ENCODE data around the gene HDAC4.

The HDAC4 gene

GRCh38 chr2:239429473-239430350 lies 28.9 kb upstream of the HDAC4 start:
- DNase-seq (ENCODE audit: low read depth) = no peak

- DNase-seq (ENCODE audit: low read depth) = no peak
Observed at GRCh38 chr2:239425631-239426030, 24.8 kb upstream of the HDAC4 start.

GRCh38 chr2:239424337-239425045 lies 23.7 kb upstream of the HDAC4 start:
- DNase-seq (ENCODE audit: low read depth) = no peak

- DNase-seq (ENCODE audit: low read depth) = no peak
Observed at GRCh38 chr2:239423551-239423950, 22.7 kb upstream of the HDAC4 start.

GRCh38 chr2:239421851-239422250 lies 21.0 kb upstream of the HDAC4 start:
- DNase-seq (ENCODE audit: low read depth) = no peak

- no peak for DNase-seq (ENCODE audit: low read depth)
Observed at GRCh38 chr2:239420082-239420481, 19.3 kb upstream of the HDAC4 start.

GRCh38 chr2:239418918-239419317 lies 18.1 kb upstream of the HDAC4 start:
- DNase-seq (ENCODE audit: low read depth) = no peak

GRCh38 chr2:239412905-239413603 lies 12.2 kb upstream of the HDAC4 start:
- no peak for DNase-seq (ENCODE audit: low read depth)

- DNase-seq (ENCODE audit: low read depth) = no peak
Observed at GRCh38 chr2:239411549-239412319, 10.9 kb upstream of the HDAC4 start.

- no peak for DNase-seq (ENCODE audit: low read depth)
Observed at GRCh38 chr2:239411117-239411516, 10.3 kb upstream of the HDAC4 start.

- no peak for DNase-seq (ENCODE audit: low read depth)
Observed at GRCh38 chr2:239409976-239410375, 9.2 kb upstream of the HDAC4 start.

GRCh38 chr2:239407112-239407511 lies 6.3 kb upstream of the HDAC4 start:
- no peak for DNase-seq (ENCODE audit: low read depth)

- DNase-seq (ENCODE audit: low read depth) = no peak
Observed at GRCh38 chr2:239406316-239406995, 5.6 kb upstream of the HDAC4 start.

GRCh38 chr2:239405071-239405470 lies 4.3 kb upstream of the HDAC4 start:
- DNase-seq (ENCODE audit: low read depth) = no peak

- DNase-seq (ENCODE audit: low read depth) = no peak
Observed at GRCh38 chr2:239402666-239403065, 1.8 kb upstream of the HDAC4 start.

- DNase-seq (ENCODE audit: low read depth) = no peak
Observed at GRCh38 chr2:239401881-239402233, 1.0 kb upstream of the HDAC4 start.

GRCh38 chr2:239401067-239401880 lies 454 bp upstream of the HDAC4 start:
- DNase-seq (ENCODE audit: low read depth) = peak; percentile 95

- DNase-seq (ENCODE audit: low read depth) = no peak
Observed at GRCh38 chr2:239399921-239400595, 762 bp downstream of the HDAC4 start.

GRCh38 chr2:239399433-239399920 lies 1.3 kb downstream of the HDAC4 start:
- no peak for DNase-seq (ENCODE audit: low read depth)

GRCh38 chr2:239398521-239398921 lies 2.3 kb downstream of the HDAC4 start:
- DNase-seq (ENCODE audit: low read depth) = no peak
